ENCODE measurements around the gene ZNF823. TPM values are rescaled to one million over a fixed set of nuclear protein-coding genes. Genes with fewer than 3 reads are reported as not detected.

ZNF823 gene
- total and polyA plus RNA-seq, 2 donors (not counting 3 experiments of a cell fraction or from before 2014, with no cell fraction given): 1.4 to 4.4 TPM

- DNase-seq (ENCODE audit: low read depth, low spot score) (no peak), FAIRE-seq (no peak)
- H3K27ac ChIP-seq (ENCODE audit: insufficient read depth, low read depth, low read length): no peak overlapping the region
- intact Hi-C loops (cut with micrococcal nuclease) (no loop called here), dilution Hi-C loops (cut with MboI; ENCODE audit: extremely low pct_ligation_motif_present, low sequenced_read_pairs) (no loop called here)
- no peak overlapping the region for H3K4me2 ChIP-seq (ENCODE audit: insufficient read depth, low read length)
- no TSS peak for BruUV-seq (replicated peaks)
- no peaks in the 10 kb centered on the region for H4K20me1 ChIP-seq (replicated peaks; ENCODE audit: control insufficient read depth, extremely low read depth, insufficient read depth, low read length)
- ChIA-PET POLR2A (no interaction called here), CTCF (interaction anchor here (0.7 kb wide), 1 partner anchor 1370 kb away, joined by 3 read pairs; no protein-coding TSS in a partner anchor)
- no peaks in the 10 kb centered on the region for H3K9me1 ChIP-seq (replicated peaks; ENCODE audit: control insufficient read depth, extremely low read depth, insufficient read depth, low read length)
- no peak overlapping the region for H2AFZ ChIP-seq (ENCODE audit: low read depth, low read length)
- no peaks in the 10 kb centered on the region for H3K27me3 ChIP-seq (ENCODE audit: control insufficient read depth in 2 of 2, insufficient read depth in 2 of 2, low read length in 2 of 2)
- TF ChIP-seq POLR2AphosphoS5 (IDR thresholded peaks at IDR 0.05; ENCODE audit: insufficient read depth, low read depth, low read length): no peak
- TF ChIP-seq MAX (IDR thresholded peaks at IDR 0.05; ENCODE audit: insufficient read depth, insufficient read length): no peak
- no peak for TF ChIP-seq JUN (IDR thresholded peaks at IDR 0.05; ENCODE audit: borderline replicate concordance, insufficient read depth, insufficient read length, low read depth)
- no peak for TF ChIP-seq MYC (IDR thresholded peaks at IDR 0.05; ENCODE audit: low read depth, low read length)
- TF ChIP-seq EZH2 (IDR thresholded peaks at IDR 0.05; ENCODE audit: borderline replicate concordance, low read depth, low read length, severe bottlenecking): no peak
- TF ChIP-seq CTCF (IDR thresholded peaks at IDR 0.05; ENCODE audit: extremely low read depth in 1 of 2, insufficient read depth in 1 of 2, low read depth in 1 of 2, low read length in 2 of 2): no peak
- TF ChIP-seq GATA2 (IDR thresholded peaks at IDR 0.05; ENCODE audit: insufficient read depth, insufficient read length, low read depth, low read length): no peak
- no peak for TF ChIP-seq FOS (IDR thresholded peaks at IDR 0.05; ENCODE audit: borderline replicate concordance, insufficient read depth, low read length)
- TF ChIP-seq POLR2A (IDR thresholded peaks at IDR 0.05; ENCODE audit: low read depth, low read length): no peak
- H3K36me3 ChIP-seq (ENCODE audit: control insufficient read depth in 2 of 2, extremely low read depth in 1 of 2, insufficient read depth in 2 of 2, low read length in 2 of 2): no peaks in the 10 kb centered on the region
- H3K9me3 ChIP-seq (replicated peaks; ENCODE audit: control insufficient read depth, insufficient read depth, low read length): no peaks in the 10 kb centered on the region
- H3K79me2 ChIP-seq (ENCODE audit: control insufficient read depth, insufficient read depth, low read length): no peaks in the 10 kb centered on the region
- no peak overlapping the region for H3K4me3 ChIP-seq (replicated peaks in 1 of 3; ENCODE audit: insufficient read depth in 1 of 3, low read depth in 1 of 3, low read length in 3 of 3)
- H3K4me1 ChIP-seq (ENCODE audit: control insufficient read depth, extremely low read depth, insufficient read depth, low read length): peaks cover 6% of the 10 kb centered on the region
- H3K9ac ChIP-seq (replicated peaks; ENCODE audit: extremely low read depth, insufficient read depth, low read length): no peak overlapping the region
These were observed 63.2 kb downstream of the ZNF823 start for GRCh38 chr19:11675569-11675968.

All from endothelial cell of umbilical vein (primary cell).